ENCODE measurements around the gene NOTO.

Gene NOTO

GRCh38 chr2:73233932-73234832, 31.8 kb downstream of the NOTO start, which contains the start of gene CCT7:
Gene CCT7 (plus strand): TSS chr2:73234308. CDS start chr2:73234379, 71 bp downstream.
- DNase-seq = peak; percentile 91 to 95 (median 94)

GRCh38 chr2:73235315-73236028, 33.1 kb downstream of the NOTO start:
- DNase-seq = peak in 1 of 4 experiments; percentile 21

- DNase-seq = no peak
Observed at GRCh38 chr2:73237168-73237567, 34.8 kb downstream of the NOTO start.

GRCh38 chr2:73238149-73238548, 35.8 kb downstream of the NOTO start:
- no peak for DNase-seq

GRCh38 chr2:73238976-73239375, 36.6 kb downstream of the NOTO start:
- DNase-seq = no peak

GRCh38 chr2:73239776-73240175, 37.4 kb downstream of the NOTO start:
- no peak for DNase-seq

GRCh38 chr2:73243884-73244570, 41.7 kb downstream of the NOTO start:
- no peak for DNase-seq

GRCh38 chr2:73244580-73244979, 42.2 kb downstream of the NOTO start:
- DNase-seq = no peak

- DNase-seq = no peak
Observed at GRCh38 chr2:73246850-73247249, 44.5 kb downstream of the NOTO start.

GRCh38 chr2:73249636-73250035, 47.3 kb downstream of the NOTO start:
- no peak for DNase-seq

- DNase-seq = no peak
Observed at GRCh38 chr2:73250872-73251846, 48.8 kb downstream of the NOTO start.

- no peak for DNase-seq
Observed at GRCh38 chr2:73252238-73253027, 50.1 kb downstream of the NOTO start.

- peak in 2 of 4 experiments; percentile 15 to 49 for DNase-seq
Observed at GRCh38 chr2:73253400-73253799, 51.0 kb downstream of the NOTO start.

GRCh38 chr2:73253901-73254300, 51.5 kb downstream of the NOTO start:
- DNase-seq = peak; percentile 70 to 82 (median 76)

- DNase-seq = no peak
Observed at GRCh38 chr2:73254343-73255006, 52.1 kb downstream of the NOTO start.

GRCh38 chr2:73255007-73255644, 52.8 kb downstream of the NOTO start:
- no peak for DNase-seq

GRCh38 chr2:73255907-73256617, 53.7 kb downstream of the NOTO start:
- DNase-seq = no peak

GRCh38 chr2:73256618-73256922, 54.2 kb downstream of the NOTO start:
- no peak for DNase-seq

GRCh38 chr2:73257021-73257420, 54.6 kb downstream of the NOTO start:
- no peak for DNase-seq
